ENCODE measurements around the gene BTBD8.

- no peak for TF ChIP-seq CTCF (IDR thresholded peaks at IDR 0.05)
- no peak for TF ChIP-seq POLR2AphosphoS5 (IDR thresholded peaks at IDR 0.05)
Observed at GRCh38 chr1:92118826-92119225, 38.7 kb downstream of the BTBD8 start.

Measured in suprapubic skin (tissue), 3 donors.